HG03139 (cell line): ENCODE data around the gene CTSH.
A peak's percentile ranks its signal among the peaks of the same experiment; 100 is the strongest.

Experiments
- ATAC-seq: cut with Tn5 transposase; IDR thresholded peaks from one replicate; pipeline ENCODE4 v1.9.1; 2021; ENCODE audit not compliant: unreplicated experiment

The CTSH gene

DNA sequence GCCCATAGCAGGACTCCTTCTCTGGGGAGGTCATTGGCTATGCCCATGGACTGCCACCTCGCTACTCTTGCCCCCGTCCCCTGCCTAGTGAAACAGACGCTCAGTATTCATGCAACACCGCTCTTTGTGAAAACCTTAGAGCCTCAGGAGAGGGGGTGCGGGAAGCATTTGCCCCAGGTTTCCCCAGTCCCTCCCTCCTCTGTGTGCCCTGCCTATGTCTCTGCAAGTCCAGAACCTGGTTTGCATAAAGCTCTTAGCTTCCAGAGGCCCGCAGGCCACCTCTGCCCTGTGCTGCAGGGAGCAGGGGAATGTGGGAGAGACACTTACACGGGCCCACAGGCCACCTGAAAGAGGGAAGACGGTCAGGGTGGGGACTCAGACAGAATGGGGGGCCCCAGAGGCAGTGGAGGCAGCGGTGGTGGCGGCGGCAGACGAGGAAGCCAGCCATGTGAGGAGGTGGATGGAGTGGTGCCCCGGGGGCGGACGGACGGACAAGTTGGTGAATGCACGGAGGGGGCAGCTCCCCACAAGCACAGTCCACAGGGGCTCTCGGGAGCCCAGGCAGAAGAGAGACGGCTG lies 33.8 kb upstream of the CTSH start:
- ATAC-seq = no peak

- ATAC-seq = peak; percentile 14
Measured at GRCh38 chr15:78977591-78978347, 32.9 kb upstream of the CTSH start.

DNA sequence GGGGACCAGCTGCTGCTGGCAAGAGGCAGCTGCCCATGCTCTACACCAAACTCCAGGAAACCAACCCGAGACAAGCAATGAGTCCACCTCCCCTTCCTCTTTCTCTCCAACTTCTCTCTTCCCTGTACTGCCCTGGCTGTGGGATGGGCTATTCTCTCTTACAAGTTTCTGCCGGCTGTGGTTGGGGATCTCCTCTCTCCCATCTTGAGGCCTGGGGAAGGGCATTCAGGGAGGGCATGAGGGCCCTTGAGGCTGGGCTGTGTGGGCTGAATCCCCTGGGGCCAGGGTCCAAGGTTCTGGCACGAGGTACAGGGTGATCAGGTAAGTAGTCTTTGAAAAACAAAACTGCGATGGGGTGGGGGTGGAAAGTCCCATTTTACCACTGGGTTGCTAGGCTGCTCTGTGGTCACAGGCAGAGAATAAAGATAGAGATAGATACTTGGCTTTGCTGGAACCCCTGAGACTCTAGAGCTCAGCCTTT lies 32.3 kb upstream of the CTSH start:
- peak; percentile 65 for ATAC-seq

DNA sequence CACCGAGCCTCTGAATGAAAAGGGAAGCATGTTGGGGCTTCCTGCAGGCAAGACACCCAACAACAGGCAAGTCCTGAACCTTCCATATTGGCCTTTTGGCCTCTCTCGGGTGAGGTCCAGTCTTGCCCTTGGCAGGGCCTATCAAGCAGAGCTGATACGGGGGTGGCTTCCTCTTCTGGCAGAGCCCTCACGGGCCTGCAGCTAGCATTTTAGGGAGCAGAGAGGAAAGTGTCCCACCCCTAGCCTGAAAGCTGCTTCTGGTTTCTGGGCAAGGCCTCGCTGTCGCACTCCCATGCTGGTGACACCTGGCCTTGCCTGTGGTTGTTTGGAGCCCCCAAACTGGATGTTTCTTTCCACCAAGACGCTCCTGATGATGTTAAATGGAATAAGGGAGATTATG lies 31.8 kb upstream of the CTSH start:
- ATAC-seq = peak; percentile 5

- no peak for ATAC-seq
Measured at GRCh38 chr15:78974272-78974918, 29.5 kb upstream of the CTSH start.

GRCh38 chr15:78969687-78970349 lies 25.0 kb upstream of the CTSH start:
- no peak for ATAC-seq

GRCh38 chr15:78968539-78969271 lies 23.9 kb upstream of the CTSH start:
- no peak for ATAC-seq

DNA sequence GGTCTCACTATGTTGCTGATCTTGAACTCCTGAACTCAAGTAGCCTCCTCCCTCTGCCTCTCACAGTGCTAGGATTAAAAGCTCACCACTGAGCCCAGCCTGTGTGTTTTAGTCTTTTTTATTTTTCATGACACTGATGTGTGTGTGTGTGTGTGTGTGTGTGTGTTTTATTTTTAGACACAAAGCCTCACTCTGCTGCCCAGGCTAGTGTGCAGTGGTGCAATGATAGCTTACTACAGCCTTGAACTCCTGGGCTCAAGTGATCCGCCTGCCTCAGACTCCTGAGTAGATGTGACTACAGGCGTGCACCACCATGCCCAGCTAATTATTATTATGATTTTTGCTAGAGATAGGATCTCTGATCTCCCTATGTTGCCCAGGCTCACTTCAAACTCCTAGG lies 23.3 kb upstream of the CTSH start:
- no peak for ATAC-seq

DNA sequence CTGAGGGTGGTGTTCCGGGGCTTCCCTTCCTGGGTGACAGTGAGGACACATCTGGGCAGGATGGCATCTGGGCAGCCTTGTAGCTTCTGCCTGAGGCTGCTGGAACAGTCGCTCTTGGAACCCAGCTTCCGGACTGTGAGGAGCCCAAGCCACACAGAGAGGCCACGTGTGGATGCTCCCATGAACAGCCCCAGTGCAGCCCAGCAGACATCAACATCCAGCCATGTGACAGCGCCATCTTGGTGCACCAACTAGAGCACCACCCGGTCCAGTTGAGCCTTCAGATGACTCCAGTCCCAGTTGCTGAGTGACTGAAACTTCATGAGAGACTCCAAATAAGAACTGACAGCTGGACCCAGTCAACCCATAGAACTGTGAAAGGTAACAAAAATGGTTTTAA lies 15.5 kb upstream of the CTSH start:
- no peak for ATAC-seq

DNA sequence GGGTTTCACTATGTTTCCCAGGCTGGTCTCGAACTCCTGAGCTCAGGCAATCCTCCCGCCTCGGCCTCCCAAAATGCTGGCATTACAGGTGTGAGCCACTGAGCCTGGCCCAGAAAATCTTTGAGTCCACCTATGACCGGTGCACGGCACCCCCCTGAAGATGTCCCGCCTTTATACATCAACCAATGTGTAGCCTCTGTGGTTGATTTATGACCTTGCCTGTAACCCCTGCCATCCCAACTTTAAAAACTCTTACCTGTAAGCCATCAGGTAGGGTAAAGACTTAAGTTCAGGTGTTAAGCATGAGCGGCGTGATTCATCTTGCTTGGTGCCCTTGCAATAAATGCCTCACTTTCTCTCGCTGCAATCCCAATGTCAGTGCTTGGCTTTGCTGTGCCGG lies 14.5 kb upstream of the CTSH start:
- ATAC-seq = no peak

DNA sequence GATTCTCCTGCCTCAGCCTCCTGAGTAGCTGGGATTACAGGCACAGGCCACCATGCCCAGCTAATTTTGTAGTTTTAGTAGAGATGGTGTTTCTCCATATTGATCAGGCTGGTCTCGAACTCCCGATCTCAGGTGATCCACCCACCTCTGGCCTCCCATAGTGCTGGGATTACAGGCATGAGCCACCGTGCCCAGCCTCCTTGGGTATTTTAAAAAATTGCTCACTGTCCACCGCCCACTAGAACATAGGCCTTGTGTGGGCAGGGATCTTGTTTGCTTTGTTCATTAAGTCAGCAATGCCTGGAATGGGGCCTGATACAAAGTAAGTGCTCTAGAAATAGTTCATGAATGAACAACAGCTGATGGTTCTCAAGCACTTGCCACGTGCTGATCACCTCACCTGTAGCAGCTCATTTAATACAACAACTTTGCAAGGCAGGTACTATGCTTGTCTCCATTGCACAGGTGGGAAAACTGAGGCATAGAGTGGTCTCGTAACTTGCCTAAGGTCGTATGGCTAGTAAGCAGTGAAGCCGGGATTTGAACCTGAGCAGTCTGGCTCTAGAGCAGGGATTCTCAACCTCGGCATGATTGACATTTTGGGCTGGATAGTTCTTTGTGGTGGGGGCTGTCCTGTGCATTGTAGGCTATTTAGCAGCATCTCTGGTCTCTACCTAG lies 12.7 kb upstream of the CTSH start:
- ATAC-seq = no peak

DNA sequence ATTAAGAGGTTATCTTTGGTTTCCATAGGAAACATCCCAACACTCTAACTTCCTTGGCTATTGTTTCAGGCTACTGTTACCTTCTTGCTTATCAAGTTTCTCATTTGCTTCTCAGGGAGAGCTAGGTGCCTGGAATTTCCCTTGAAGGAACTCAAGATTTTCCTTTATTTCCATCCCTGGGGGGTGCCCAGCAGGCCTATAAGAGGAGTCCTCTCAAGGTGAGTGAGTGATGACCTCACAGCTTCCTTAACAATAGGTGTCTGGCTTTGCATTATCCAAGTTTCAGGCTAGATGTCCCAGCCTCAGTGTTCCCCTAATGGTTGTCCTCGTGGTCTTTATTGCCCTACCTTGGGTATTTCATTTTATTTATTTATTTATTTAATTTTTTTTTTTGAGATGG lies 12.1 kb upstream of the CTSH start:
- no peak for ATAC-seq

- ATAC-seq = no peak
Measured at GRCh38 chr15:78955355-78955754, 10.5 kb upstream of the CTSH start.

GRCh38 chr15:78951841-78952238 lies 7.0 kb upstream of the CTSH start:
- no peak for ATAC-seq

DNA sequence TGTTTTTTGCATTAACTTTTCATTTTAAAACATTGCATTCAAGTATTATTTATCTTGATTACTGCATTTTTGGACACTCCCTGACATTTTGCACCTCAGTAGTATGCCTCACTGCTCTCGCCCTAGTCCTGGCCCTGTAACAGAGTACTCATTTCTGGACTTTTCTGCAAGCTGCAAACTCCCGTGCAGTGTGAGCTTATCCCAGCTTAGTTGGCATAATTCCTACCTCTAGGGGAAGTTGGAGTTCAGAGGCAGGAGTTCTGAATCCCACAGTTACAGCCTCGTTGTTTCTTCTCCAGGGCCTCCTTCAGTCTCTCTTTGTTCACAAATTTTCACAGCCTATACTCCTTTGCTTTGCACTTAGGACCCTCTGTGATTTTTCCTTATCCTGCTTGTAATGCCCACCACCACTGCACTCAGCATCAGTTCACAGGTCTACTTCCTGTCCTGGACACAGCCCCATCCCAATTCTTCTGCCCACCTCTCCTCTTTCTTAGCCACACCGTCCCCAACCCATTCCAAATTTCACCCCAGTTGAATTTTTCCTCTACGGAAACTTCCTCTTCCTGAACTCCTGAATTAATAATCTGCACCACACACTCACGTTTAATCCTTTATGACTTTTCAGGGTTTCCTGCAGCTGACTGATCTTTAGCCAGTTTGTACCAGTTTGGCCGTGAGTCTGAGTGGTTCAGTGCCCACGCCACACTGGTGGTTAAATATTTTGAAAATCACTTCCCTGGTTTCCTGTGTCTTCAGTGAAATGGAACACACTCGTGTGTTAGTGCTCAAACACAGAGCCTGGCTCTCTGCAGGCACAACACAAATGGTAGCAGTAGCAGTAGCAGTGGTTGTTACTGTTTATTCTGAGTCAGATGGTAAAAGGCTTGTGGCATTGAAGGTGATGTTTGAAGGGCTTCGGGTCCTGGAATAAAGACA lies 6.3 kb upstream of the CTSH start:
- no peak for ATAC-seq

GRCh38 chr15:78950343-78950742 lies 5.5 kb upstream of the CTSH start:
- ATAC-seq = no peak

DNA sequence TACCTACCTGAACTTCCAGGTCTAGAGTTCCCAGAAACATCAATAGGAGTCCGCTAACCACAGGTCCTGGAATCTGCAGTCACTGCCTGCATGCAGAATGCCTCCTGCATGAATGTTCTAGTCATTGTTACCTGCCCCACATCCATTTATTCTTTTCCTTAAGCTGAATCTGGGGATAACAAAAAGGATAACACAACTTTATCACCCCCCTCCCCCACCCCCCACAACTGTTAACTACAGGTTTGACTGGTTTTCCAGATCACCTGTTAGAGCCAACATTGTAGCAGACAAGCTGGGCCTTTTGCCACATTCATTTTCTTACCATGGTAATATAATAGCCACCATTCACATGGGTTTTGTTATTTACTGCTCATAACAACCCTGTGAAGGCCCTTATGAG lies 4.6 kb upstream of the CTSH start:
- no peak for ATAC-seq

GRCh38 chr15:78947506-78947905 lies 2.7 kb upstream of the CTSH start:
- no peak for ATAC-seq

DNA sequence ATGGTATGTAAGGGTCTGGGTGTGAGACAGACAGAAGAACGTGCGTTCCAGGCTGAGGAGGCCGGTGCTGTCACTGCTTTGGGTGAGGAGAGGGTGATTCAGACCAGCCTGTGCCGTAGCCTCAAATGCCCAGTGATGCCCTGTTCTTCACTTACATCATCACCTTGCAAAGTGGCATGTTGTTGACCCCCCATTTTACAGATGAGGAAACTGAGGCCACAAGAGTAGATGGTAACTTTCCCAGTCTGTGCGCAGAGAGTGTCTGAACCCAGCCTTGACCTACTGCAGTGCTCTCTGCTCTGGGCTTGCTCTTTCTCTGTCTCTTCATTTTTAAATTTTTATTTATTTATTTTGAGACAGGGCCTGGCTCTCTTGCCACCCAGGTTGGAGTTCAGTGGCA lies 1.6 kb upstream of the CTSH start:
- ATAC-seq = no peak
